HepG2 (cell line): ENCODE results near the gene DCAF6.

Experiments used
- EZH2 ChIP-seq: conservative IDR thresholded peaks from 2 replicates; pipeline ENCODE4 v1.6.1; 2012; ENCODE audit warnings: mild to moderate bottlenecking, low read depth, low read length, moderate library complexity
- FOXM1 ChIP-seq: sonication (generic); formaldehyde crosslinking; IDR thresholded peaks from 2 replicates; pipeline ENCODE4 v1.5.0; 2020; ENCODE audit warnings: missing genetic modification reagents
- HNRNPLL ChIP-seq: fragments of 200-400 bp; formaldehyde crosslinking; IDR thresholded peaks from 2 replicates; pipeline ENCODE4 v1.6.1; 2017; ENCODE audit warnings: mild to moderate bottlenecking, low read depth, low read length; ENCODE audit not compliant: poor library complexity, severe bottlenecking
- MBNL3 ChIP-seq: fragments of 250-450 bp; sonication (Bioruptor Pico); conservative IDR thresholded peaks from 2 replicates; pipeline ENCODE4 v1.8.0; 2022; ENCODE audit warnings: mild to moderate bottlenecking, inconsistent platforms
- NR2F2 ChIP-seq: IDR thresholded peaks from 2 replicates; pipeline ENCODE4 v1.6.1; 2012; ENCODE audit warnings: low read depth, inconsistent platforms, borderline replicate concordance
- REPIN1 ChIP-seq: sonication (generic); formaldehyde crosslinking; IDR thresholded peaks from 2 replicates; pipeline ENCODE4 v1.8.0; 2022; ENCODE audit warnings: missing genetic modification reagents, low read depth, mild to moderate bottlenecking, borderline replicate concordance
- RNF2 ChIP-seq: fragments of 450-650 bp; conservative IDR thresholded peaks from 2 replicates; pipeline ENCODE4 v1.6.1; 2016; ENCODE audit warnings: low read depth
- TF ChIP-seq, protein P1 (sequence below): sonication (generic); formaldehyde crosslinking; IDR thresholded peaks from 2 replicates; pipeline ENCODE4 v1.5.0; 2020; ENCODE audit warnings: mild to moderate bottlenecking, missing genetic modification reagents, moderate library complexity
- TF ChIP-seq, protein P2 (sequence below): sonication (generic); formaldehyde crosslinking; IDR thresholded peaks from 2 replicates; pipeline ENCODE4 v1.4.0; 2020; ENCODE audit warnings: missing genetic modification reagents

DNA sequence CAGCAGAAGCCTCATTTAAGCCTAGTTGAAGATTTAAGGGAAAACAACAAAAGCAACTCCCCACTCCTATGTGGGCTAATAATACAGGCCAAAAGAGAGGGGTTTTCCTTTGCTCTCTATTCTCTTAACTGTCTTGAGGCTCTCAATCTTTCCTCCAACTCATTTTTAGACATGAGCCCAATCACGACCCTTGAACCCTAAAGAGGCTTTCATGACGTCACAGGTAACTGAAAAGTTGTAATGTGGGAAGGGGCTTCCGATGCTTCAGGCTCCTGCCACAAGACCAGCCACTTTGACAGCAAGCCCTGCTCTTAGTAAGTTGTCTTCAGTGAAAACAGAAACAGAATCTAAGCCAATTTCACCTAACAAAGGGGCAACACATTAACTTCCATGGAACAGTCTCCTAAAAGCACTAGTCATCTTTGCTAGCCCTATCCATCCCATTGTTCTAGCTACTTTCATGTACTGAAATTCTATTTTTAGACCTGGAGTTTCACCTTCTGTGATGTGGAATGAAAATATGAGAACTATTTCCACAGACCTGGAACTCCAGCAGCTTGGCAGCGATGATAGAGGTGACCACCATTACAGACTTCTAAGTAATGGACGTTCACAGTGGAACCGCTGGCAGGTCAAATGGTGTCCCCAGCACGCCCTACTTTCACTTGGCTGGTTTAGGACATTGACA is 164.0 kb downstream of the DCAF6 start:
- TF ChIP-seq EZH2 = no peak
- no peak for TF ChIP-seq NR2F2
- TF ChIP-seq REPIN1 = no peak
- TF ChIP-seq RNF2 = no peak
- TF ChIP-seq HNRNPLL = no peak
- TF ChIP-seq MBNL3 (CRISPR knock-in tag) = no peak
- TF ChIP-seq, protein P1, sequence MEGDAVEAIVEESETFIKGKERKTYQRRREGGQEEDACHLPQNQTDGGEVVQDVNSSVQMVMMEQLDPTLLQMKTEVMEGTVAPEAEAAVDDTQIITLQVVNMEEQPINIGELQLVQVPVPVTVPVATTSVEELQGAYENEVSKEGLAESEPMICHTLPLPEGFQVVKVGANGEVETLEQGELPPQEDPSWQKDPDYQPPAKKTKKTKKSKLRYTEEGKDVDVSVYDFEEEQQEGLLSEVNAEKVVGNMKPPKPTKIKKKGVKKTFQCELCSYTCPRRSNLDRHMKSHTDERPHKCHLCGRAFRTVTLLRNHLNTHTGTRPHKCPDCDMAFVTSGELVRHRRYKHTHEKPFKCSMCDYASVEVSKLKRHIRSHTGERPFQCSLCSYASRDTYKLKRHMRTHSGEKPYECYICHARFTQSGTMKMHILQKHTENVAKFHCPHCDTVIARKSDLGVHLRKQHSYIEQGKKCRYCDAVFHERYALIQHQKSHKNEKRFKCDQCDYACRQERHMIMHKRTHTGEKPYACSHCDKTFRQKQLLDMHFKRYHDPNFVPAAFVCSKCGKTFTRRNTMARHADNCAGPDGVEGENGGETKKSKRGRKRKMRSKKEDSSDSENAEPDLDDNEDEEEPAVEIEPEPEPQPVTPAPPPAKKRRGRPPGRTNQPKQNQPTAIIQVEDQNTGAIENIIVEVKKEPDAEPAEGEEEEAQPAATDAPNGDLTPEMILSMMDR = no peak
- TF ChIP-seq, protein P2, sequence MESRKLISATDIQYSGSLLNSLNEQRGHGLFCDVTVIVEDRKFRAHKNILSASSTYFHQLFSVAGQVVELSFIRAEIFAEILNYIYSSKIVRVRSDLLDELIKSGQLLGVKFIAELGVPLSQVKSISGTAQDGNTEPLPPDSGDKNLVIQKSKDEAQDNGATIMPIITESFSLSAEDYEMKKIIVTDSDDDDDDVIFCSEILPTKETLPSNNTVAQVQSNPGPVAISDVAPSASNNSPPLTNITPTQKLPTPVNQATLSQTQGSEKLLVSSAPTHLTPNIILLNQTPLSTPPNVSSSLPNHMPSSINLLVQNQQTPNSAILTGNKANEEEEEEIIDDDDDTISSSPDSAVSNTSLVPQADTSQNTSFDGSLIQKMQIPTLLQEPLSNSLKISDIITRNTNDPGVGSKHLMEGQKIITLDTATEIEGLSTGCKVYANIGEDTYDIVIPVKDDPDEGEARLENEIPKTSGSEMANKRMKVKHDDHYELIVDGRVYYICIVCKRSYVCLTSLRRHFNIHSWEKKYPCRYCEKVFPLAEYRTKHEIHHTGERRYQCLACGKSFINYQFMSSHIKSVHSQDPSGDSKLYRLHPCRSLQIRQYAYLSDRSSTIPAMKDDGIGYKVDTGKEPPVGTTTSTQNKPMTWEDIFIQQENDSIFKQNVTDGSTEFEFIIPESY (CRISPR knock-in tag) = no peak
- no peak for TF ChIP-seq FOXM1 (CRISPR knock-in tag)
